Left ventricle myocardium inferior (tissue), 1 donor: ENCODE results near the gene PITPNC1. TPM values are rescaled to one million over a fixed set of nuclear protein-coding genes. Genes with fewer than 3 reads are reported as not detected.
A peak's percentile ranks its signal among the peaks of the same experiment; 100 is the strongest.

ENCODE experiments used
- DNase-seq: peaks from one replicate; pipeline ENCODE4 v3.0.0-alpha.2; 2020
- H3K27ac ChIP-seq: fragments of 200-600 bp; replicated peaks from 2 replicates; pipeline ENCODE4 v1.8.0; 2021
- H3K27me3 ChIP-seq: fragments of 200-600 bp; 2 replicates; pipeline ENCODE4 v1.8.0; 2021; ENCODE audit warnings: low read depth
- H3K36me3 ChIP-seq: fragments of 200-600 bp; 2 replicates; pipeline ENCODE4 v1.8.0; 2021
- H3K4me1 ChIP-seq: fragments of 200-600 bp; 2 replicates; pipeline ENCODE4 v1.8.0; 2021
- H3K4me3 ChIP-seq: fragments of 200-600 bp; 2 replicates; pipeline ENCODE4 v1.8.0; 2021; ENCODE audit warnings: mild to moderate bottlenecking, moderate library complexity
- H3K9me3 ChIP-seq: fragments of 200-600 bp; replicated peaks from 2 replicates; pipeline ENCODE4 v1.8.0; 2021
- intact Hi-C: fragments of 100-400 bp; cut with micrococcal nuclease; formaldehyde crosslinking; loops from one replicate; pipeline ENCODE4 v1.11.0; 2022
- total RNA-seq: library from RNA; stranded (reverse); fragmentation: NEBNext Ultra II Directional; extraction: Animal tissue kit (Norgen Biotek cat#: 25700); gene quantifications from one replicate; pipeline ENCODE4 v1.2.1, GENCODE V29; 2021
- TF ChIP-seq, protein P1 (sequence below): fragments of 200-600 bp; IDR thresholded peaks from 2 replicates; pipeline ENCODE4 v1.8.0; 2021; ENCODE audit warnings: antibody characterized with exemption, mild to moderate bottlenecking, borderline replicate concordance
- donor health status: DM: no; HTN: yes; CAD: no; lungs with severe emphysema.

PITPNC1 gene
- total RNA-seq, 1 donor from 2014 or later, result 8.1 TPM

DNA sequence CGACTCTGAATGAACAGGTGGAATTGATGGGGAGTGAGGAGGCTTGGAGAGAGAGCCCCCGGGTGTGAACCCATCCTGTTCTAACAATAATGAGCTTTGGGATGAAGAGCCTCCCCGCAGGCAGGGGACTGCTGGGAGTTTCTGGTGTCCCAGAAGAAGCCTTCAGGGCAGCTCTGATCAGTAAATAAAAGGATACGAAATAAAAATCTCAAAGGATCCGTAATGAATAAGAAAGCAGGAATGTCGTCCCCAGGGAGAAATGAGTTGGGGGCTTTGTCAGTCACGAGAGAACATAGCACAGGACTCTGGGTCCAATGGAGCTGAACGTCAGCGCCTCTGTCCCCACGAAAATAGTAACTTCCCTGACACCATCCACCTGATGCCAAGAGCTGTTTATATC is 113.4 kb downstream of the PITPNC1 start:
- H3K4me3 ChIP-seq, result peak overlapping the region; percentile 57
- intact Hi-C loops, result no loop called here
- TF ChIP-seq, protein P1, sequence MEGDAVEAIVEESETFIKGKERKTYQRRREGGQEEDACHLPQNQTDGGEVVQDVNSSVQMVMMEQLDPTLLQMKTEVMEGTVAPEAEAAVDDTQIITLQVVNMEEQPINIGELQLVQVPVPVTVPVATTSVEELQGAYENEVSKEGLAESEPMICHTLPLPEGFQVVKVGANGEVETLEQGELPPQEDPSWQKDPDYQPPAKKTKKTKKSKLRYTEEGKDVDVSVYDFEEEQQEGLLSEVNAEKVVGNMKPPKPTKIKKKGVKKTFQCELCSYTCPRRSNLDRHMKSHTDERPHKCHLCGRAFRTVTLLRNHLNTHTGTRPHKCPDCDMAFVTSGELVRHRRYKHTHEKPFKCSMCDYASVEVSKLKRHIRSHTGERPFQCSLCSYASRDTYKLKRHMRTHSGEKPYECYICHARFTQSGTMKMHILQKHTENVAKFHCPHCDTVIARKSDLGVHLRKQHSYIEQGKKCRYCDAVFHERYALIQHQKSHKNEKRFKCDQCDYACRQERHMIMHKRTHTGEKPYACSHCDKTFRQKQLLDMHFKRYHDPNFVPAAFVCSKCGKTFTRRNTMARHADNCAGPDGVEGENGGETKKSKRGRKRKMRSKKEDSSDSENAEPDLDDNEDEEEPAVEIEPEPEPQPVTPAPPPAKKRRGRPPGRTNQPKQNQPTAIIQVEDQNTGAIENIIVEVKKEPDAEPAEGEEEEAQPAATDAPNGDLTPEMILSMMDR, result no peak
- peak overlapping the region; percentile 89 for H3K27ac ChIP-seq
- H3K36me3 ChIP-seq, result no peaks in the 10 kb centered on the region
- H3K9me3 ChIP-seq, result peaks cover 2% of the 10 kb centered on the region
- no peak for DNase-seq
- no peaks in the 10 kb centered on the region for H3K27me3 ChIP-seq
- peaks cover 65% of the 10 kb centered on the region for H3K4me1 ChIP-seq

DNA sequence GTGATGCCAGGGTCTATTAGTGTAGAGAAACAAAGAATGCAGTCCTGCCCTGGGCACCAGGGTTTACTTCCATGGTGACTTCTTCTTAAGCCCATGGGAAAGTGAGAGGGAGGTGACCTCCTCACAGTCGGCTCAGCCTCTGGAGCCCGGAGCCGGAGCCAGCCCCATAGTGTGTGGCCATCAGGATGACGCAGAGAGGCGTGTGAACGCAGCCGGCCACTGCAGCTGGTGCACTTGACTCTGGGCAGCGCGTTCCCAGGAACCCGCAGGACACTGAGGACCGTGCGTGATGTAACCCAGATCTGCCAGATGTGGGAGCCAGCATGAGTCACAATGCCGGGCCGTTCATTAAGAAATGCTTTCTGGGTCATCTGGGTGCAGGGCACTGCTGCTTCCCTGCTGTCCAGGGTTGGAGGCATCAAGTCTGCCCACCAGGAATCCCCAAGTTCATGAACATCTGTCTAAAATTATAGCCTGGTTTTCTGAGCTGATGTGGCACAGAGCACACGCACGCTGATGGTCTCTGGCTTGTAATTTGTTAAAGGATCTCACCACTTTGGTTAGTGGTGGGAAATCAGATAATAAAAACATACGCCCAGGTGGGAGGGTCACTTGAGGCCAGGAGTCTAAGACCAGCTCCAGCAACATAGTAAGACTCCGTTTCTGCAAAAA is 114.1 kb downstream of the PITPNC1 start:
- intact Hi-C loops, result no loop called here
- TF ChIP-seq, protein P1, result no peak
- Histone ChIP-seq H3K9me3 (peaks cover 7% of the 10 kb centered on the region), H3K4me3 (peak overlapping the region; percentile 57), H3K4me1 (peaks cover 65% of the 10 kb centered on the region), H3K36me3 (no peaks in the 10 kb centered on the region), H3K27me3 (no peaks in the 10 kb centered on the region), H3K27ac (peak overlapping the region; percentile 89)
- peak; percentile 92 for DNase-seq

DNA sequence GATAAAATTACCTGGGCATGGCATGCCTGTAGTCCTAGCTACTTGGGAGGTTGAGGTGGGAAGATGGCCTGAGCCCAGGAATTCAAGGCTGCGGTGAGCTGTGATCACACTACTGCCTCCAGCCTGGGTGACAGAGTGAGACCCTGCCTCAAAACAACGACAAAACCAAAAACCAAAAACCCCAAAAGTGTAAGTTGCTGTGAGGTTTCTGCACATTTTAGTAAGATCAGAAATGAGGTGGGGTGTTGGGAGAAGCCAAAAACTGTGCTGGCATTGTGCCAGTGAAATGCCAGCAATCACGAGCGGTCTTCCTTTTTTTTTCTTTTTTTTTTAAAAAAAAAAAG is 114.6 kb downstream of the PITPNC1 start:
- H3K4me3 ChIP-seq, result peak overlapping the region; percentile 57
- TF ChIP-seq, protein P1, result no peak
- intact Hi-C loops, result no loop called here
- peak overlapping the region; percentile 89 for H3K27ac ChIP-seq
- no peaks in the 10 kb centered on the region for H3K36me3 ChIP-seq
- peaks cover 65% of the 10 kb centered on the region for H3K4me1 ChIP-seq
- H3K27me3 ChIP-seq, result no peaks in the 10 kb centered on the region
- DNase-seq, result no peak
- H3K9me3 ChIP-seq, result peaks cover 7% of the 10 kb centered on the region

DNA sequence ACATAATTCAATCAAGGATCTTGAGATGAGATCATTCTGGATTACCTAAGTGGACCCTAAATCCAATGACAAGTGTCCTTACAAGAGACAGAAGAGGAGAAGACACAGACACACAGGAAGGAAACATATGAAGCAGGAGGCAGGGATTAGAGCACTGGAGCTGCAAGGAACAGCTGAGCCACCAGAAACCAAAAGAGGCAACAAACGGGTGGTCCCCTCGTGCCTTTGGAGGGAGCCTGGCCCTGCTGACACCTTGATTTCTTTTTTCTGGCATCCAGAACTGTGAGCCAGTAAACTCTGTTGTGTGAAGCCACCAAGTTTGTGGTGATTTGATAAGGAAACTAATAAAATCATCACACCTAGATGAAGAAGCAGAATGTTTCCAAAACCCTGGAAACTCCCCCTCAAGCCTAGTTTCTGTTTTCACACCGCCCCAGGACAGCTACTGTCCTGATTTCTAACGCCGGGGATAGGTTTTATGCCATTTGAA is 115.2 kb downstream of the PITPNC1 start:
- H3K4me1 ChIP-seq, result peaks cover 62% of the 10 kb centered on the region
- TF ChIP-seq, protein P1, result no peak
- DNase-seq, result no peak
- peaks cover 7% of the 10 kb centered on the region for H3K9me3 ChIP-seq
- H3K36me3 ChIP-seq, result no peaks in the 10 kb centered on the region
- no peaks in the 10 kb centered on the region for H3K27me3 ChIP-seq
- H3K27ac ChIP-seq, result peak overlapping the region; percentile 89
- H3K4me3 ChIP-seq, result peak overlapping the region; percentile 40
- intact Hi-C loops, result no loop called here

DNA sequence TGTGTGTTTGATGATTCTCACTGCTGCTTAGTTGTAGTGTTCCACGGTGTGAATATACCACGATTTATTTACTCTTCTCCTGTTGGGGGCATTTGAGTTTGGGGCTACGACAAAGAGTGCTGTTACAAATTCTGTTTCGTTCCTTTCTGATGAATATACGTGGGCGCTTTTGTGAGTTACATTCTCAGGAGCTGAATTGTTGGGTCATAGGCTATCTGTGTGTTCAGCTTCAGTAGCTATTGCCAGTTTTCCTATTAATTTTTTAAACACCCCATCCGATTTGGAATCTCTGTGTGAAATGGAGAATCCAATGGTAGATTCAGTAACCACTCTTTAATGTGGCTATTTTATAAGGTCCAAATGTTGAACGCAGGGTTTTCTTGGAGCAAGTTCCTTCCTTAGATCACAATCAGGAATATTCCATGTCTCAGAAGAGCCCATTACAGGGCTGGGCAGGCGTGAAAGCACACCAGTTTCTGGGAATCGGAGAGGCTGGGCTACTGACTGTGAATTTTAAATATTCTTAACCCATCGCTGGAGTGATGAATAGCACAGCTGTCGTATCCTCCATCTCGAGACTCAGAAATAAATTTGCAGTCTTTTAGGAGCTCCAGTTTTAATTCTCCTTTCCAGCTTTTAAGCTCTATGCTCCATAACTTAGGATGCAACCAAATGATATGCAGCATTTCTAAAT is 115.9 kb downstream of the PITPNC1 start:
- Histone ChIP-seq H3K36me3 (no peaks in the 10 kb centered on the region), H3K27me3 (no peaks in the 10 kb centered on the region), H3K4me1 (peaks cover 55% of the 10 kb centered on the region), H3K9me3 (peaks cover 7% of the 10 kb centered on the region), H3K4me3 (peak overlapping the region; percentile 40), H3K27ac (peak overlapping the region; percentile 89)
- intact Hi-C loops, result no loop called here
- no peak for DNase-seq
- TF ChIP-seq, protein P1, result no peak
